ENCODE results near the gene NME2.

The NME2 gene

DNA sequence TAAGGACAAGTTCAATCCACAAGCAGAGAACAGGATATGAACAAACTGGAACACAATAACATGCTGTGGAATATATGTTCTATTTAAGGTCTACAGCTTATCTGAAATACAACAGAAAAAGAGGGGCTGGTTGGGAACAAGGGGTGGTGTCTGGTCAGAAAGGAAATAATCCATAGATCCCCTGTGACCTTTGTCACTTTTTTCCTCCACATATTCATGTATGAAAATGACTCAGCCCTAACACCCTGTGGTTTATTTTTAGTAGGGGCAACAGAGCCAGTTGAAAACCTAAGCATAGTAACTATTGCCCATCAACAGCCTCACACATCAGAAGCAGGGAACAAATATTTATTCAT lies 33.3 kb upstream of the NME2 start:
- TF ChIP-seq JUND (IDR thresholded peaks at IDR 0.05; ENCODE audit: low read depth) = no peak
- DNase-seq (ENCODE audit: low read depth in 1 of 2, low spot score in 1 of 2) = no peak
- in situ Hi-C loops (cut with HindIII; ENCODE audit: low pct_unique_long_range_greater_than_20kb, low sequenced_read_pairs) = no loop called here

DNA sequence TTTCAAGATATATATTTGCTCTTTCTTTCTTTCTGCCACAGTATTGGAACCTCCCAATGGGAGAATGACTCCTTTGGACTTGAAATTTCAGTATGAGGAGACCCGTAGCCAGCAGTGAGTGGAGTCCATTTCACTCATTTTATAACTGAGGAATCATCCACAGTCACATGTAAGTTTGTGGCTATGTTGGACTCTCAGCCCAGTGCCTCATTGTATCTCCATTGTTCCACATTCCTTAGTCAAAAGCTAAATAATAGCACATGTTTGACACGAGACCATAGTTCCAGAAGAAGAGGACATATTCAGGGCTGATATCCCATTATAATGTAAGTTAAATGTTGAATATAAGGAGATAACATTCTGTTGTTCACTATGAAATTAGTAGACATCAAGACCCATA lies 32.8 kb upstream of the NME2 start:
- in situ Hi-C loops (cut with HindIII; ENCODE audit: low pct_unique_long_range_greater_than_20kb, low sequenced_read_pairs) = no loop called here
- no peak for TF ChIP-seq JUND (IDR thresholded peaks at IDR 0.05; ENCODE audit: low read depth)
- DNase-seq (ENCODE audit: low read depth in 1 of 2, low spot score in 1 of 2) = no peak

DNA sequence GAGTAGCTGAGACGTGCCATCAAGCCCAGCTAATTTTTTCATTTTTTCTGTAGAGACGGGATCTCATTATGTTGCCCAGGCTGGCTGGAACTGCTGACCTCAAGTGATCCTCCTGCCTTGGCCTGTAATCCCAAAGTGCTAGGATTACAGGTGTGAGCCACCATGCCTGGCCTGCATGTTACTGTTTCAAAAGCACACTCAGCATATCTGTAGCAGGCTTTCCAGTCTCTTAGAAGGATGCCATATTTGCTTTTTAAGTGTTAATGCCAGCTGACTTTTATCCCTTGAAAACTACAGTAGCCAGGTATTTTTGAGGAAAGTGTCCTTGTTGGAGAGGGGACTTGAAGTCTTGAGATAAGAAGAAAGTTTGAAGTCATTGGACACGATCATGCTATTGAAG lies 30.3 kb upstream of the NME2 start:
- in situ Hi-C loops (cut with HindIII; ENCODE audit: low pct_unique_long_range_greater_than_20kb, low sequenced_read_pairs) = no loop called here
- no peak for TF ChIP-seq JUND (IDR thresholded peaks at IDR 0.05; ENCODE audit: low read depth)

DNA sequence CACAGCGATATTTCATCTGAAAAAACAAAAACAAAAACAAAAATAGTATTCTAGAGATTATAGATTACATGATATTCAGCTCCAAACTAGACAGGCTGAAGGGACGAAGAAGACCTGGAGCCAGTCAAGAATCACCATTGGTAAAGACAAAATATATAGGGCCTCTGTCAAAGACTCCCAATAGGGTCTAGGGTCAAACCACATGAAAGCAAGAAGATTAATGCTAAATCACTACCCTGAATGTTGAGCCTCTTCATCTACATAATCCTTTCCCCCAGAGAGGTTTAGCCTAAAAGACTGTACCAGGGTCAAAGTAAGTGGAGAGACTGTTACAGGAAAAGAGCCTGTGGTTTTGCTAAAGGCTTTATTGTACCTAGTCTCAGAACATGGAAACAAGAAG lies 23.6 kb upstream of the NME2 start:
- TF ChIP-seq JUND (IDR thresholded peaks at IDR 0.05; ENCODE audit: low read depth) = no peak
- in situ Hi-C loops (cut with HindIII; ENCODE audit: low pct_unique_long_range_greater_than_20kb, low sequenced_read_pairs) = no loop called here

More for the DNA sequence above, 30.3 kb upstream of the NME2 start:
- no peak for DNase-seq (ENCODE audit: low read depth in 1 of 2, low spot score in 1 of 2)

DNA sequence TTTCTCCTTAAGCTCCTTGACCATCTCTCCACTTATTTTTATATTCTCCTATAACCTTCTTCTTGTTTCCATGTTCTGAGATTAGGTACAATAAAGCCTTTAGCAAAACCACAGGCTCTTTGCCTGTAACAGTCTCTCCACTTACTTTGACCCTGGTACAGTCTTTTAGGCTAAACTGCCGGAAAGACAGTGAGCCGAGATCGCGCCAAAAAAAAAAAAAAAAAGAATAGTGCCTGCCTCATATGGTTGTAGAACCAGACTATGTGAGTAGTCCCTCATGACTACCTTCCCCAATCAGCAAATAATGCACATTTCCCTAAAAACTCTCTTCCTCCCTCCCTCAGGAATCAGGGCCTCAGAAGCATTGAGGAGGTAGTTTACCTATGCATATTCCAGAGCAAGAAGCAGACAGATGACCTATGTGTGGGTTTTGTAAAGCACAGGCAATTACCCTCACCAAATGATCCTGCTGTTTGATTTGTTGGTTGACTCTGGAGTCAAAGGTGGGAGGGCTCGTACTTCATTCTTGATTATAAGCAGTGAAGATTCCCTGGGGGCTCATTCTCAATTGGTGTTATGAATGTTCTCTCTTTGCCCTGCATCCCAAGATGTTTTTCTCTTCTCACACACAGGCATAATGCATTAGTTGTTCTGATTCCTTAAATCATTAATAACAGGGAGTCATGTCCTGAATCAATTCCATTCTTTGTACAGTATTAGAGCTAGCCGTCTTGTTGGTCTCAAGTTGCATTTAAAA lies 21.8 kb upstream of the NME2 start:
- DNase-seq (ENCODE audit: low read depth in 1 of 2, low spot score in 1 of 2) = no peak
- no peak for TF ChIP-seq JUND (IDR thresholded peaks at IDR 0.05; ENCODE audit: low read depth)
- in situ Hi-C loops (cut with HindIII; ENCODE audit: low pct_unique_long_range_greater_than_20kb, low sequenced_read_pairs) = no loop called here

More for the DNA sequence above, 23.6 kb upstream of the NME2 start:
- DNase-seq (ENCODE audit: low read depth in 1 of 2, low spot score in 1 of 2) = no peak

DNA sequence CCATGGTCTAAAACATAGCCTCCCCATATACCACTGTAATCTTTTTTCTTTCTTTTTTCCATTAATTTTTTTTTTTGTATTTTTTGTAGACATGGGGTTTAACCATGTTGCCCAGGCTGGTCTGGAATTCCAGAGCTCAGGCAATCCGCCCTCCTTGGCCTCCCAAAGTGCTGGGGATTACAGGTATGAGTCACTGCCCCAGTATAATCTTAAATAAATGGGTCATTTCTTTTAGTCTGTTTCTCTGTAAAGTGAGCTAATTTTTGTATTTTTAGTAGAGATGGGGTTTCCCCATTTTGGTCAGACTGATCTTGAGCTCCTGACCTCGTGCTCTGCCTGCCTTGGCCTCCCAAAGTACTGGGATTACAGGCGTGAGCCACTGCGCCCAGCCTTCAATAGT lies 18.6 kb upstream of the NME2 start:
- no peak for TF ChIP-seq JUND (IDR thresholded peaks at IDR 0.05; ENCODE audit: low read depth)
- in situ Hi-C loops (cut with HindIII; ENCODE audit: low pct_unique_long_range_greater_than_20kb, low sequenced_read_pairs) = no loop called here
- no peak for DNase-seq (ENCODE audit: low read depth in 1 of 2, low spot score in 1 of 2)

DNA sequence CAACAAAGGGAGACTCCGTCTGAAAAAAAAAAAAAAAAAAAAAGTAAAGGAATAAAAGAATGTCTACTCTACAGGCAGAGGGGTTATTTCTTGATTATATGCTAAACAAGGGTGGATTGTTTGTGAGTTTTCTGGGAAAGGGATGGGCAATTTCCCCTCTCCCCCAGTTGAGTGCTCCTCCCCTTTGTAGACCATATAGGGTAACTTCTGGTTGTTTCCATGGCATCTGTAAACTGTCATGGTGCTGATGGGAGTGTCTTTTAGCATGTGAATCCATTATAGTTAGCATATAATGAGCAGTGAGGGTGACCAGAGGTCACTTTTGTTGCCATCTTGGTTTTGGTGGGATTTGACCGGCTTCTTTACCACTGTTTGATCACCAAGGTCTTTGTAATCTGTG lies 17.0 kb upstream of the NME2 start:
- DNase-seq (ENCODE audit: low read depth in 1 of 2, low spot score in 1 of 2) = no peak
- in situ Hi-C loops (cut with HindIII; ENCODE audit: low pct_unique_long_range_greater_than_20kb, low sequenced_read_pairs) = no loop called here
- no peak for TF ChIP-seq JUND (IDR thresholded peaks at IDR 0.05; ENCODE audit: low read depth)

DNA sequence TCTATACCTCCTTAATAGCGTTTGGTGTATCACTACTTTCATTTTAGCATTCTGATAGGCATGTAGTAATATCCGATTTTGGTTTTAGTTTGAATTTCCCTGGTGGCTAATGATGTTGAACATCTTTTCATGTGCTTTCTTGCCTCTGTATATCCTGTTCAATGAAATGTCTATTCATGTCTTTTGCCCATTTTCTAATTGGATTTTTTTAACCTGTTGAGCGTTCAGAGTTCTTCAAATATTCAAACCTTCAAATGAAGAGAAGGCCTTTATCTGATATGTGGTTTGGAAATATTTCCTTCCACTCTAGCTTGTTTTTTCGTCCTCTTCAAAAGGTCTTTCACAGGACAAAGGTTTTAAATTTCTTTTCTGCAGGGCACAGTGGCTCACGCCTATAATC lies 15.3 kb upstream of the NME2 start:
- in situ Hi-C loops (cut with HindIII; ENCODE audit: low pct_unique_long_range_greater_than_20kb, low sequenced_read_pairs) = no loop called here
- DNase-seq (ENCODE audit: low read depth in 1 of 2, low spot score in 1 of 2) = no peak
- no peak for TF ChIP-seq JUND (IDR thresholded peaks at IDR 0.05; ENCODE audit: low read depth)

DNA sequence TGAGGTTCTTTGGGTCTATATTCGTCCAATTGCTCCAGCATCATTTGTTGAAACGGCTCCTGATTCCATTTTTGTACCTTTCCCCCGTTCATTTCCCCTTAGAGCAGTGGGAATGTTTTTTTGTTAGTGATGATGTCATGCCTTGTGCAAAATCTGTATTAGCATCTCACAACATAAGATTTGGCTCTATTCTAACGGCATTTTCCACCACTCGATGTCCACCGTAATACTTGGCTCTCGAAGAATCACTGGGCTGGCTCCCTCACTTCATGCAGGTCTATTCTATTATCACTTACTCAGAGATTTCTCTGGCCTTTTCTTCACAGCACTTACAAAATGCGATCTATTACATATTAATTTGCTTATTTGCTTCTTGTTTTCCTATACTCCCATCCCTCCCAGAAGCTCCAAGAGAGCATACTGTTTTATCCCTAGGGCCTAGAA lies 13.4 kb upstream of the NME2 start:
- in situ Hi-C loops (cut with HindIII; ENCODE audit: low pct_unique_long_range_greater_than_20kb, low sequenced_read_pairs) = no loop called here
- peak in 1 of 2 experiments; percentile 48 for DNase-seq (ENCODE audit: low read depth in 1 of 2, low spot score in 1 of 2)
- no peak for TF ChIP-seq JUND (IDR thresholded peaks at IDR 0.05; ENCODE audit: low read depth)

DNA sequence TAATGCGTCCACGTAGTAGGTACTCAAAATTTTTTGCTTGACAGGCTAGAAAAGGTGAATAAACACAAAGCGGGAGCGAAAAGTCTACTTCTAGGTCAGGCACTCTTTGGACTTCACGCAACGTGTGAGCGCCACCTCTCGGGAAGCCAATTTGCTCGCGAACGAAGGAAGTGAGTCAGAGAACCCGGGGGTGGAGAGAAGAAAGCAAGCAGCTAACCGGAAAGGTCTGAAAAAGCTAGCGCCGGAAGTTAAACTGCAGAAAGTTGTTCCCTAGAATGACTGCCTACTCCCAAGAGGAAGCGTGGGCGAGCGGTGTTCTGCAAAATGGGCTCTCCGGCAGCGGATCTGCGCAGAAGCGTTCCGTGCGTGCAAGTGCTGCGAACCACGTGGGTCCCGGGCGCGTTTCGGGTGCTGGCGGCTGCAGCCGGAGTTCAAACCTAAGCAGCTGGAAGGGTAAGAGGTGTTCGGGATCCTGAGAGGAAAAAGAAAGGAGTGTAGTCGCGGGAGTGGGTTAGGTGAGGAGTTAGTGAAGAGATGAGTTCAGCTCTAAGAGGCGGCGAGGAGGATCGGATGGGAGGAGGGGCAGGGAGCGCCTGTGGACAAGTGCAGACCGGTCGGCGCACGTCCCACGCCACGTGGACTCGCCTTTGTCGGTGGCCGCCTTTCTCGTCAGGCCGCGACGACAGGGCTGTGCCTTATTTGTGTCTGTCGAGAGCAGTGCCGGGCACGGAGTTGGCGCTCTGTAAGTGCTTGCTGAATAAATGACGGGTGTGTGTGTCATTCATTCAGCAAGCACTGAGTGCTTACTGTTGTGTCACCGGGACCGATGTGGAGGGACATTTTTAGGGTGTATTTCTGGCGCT lies 12.8 kb upstream of the NME2 start, which contains the start of gene NME1:
TSS of gene NME1 (plus strand) at position 350 of the 863 bp plus-strand sequence. CDS start 2,096 bp downstream, outside the sequence.
- in situ Hi-C loops (cut with HindIII; ENCODE audit: low pct_unique_long_range_greater_than_20kb, low sequenced_read_pairs) = no loop called here
- peak; percentile 38; the same call in 1 of the 2 replicates for TF ChIP-seq JUND (IDR thresholded peaks at IDR 0.05; ENCODE audit: low read depth)
- peak; percentile 93 to 100 for DNase-seq (ENCODE audit: low read depth in 1 of 2, low spot score in 1 of 2)

DNA sequence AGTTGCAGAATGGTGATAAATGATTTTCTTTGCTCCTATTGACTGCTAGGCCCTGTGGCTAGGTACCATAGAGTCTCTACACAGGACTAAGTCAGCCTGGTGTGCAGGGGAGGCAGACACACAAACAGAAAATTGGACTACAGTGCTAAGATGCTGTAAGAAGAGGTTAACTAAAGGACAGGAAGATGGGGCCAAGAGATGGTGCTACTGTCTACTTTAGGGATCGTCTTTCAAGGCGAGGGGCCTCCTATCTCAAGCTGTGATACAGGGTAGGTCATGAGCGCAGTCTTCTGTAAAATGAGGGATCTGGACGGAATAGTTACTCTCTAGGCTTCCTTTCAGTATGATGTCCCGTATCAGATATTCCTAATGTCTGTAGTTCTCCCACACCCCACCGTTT lies 12.0 kb upstream of the NME2 start:
- in situ Hi-C loops (cut with HindIII; ENCODE audit: low pct_unique_long_range_greater_than_20kb, low sequenced_read_pairs) = no loop called here
- DNase-seq (ENCODE audit: low read depth in 1 of 2, low spot score in 1 of 2) = no peak

DNA sequence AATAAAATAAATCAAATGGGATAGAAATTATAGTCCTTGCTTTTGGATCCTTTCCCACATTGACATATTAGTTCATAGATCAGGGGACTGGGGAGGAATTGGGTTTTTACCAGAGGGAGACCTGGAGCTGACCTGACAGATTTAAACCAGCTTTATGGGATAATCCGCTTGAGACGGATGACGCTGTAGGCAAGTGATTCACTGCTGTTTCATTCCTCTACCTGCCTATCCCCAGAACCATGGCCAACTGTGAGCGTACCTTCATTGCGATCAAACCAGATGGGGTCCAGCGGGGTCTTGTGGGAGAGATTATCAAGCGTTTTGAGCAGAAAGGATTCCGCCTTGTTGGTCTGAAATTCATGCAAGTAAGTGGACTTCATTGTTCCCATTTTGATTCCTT lies 10.8 kb upstream of the NME2 start:
- in situ Hi-C loops (cut with HindIII; ENCODE audit: low pct_unique_long_range_greater_than_20kb, low sequenced_read_pairs) = no loop called here
- no peak for TF ChIP-seq JUND (IDR thresholded peaks at IDR 0.05; ENCODE audit: low read depth)
- no peak for DNase-seq (ENCODE audit: low read depth in 1 of 2, low spot score in 1 of 2)

More for the DNA sequence above, 12.0 kb upstream of the NME2 start:
- no peak for TF ChIP-seq JUND (IDR thresholded peaks at IDR 0.05; ENCODE audit: low read depth)

DNA sequence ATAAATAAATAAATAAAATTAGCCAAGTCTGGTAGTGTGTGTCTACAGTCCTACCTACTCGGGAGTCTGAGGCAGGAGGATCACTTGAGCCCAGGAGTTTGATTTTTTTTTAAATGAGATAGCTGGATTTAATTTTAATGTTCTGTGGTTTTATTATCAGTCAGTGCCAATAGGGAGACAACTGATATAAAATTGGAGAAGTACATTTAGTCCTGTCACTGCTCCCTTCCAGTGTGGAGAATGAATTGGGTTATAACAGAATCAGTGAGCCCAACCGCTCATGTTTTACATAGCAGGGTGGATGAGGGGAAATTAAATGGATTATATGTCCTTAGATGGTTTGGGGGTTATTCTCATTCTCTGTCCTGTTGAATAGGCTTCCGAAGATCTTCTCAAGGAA lies 6.6 kb upstream of the NME2 start:
- no peak for TF ChIP-seq JUND (IDR thresholded peaks at IDR 0.05; ENCODE audit: low read depth)
- DNase-seq (ENCODE audit: low read depth in 1 of 2, low spot score in 1 of 2) = no peak
- in situ Hi-C loops (cut with HindIII; ENCODE audit: low pct_unique_long_range_greater_than_20kb, low sequenced_read_pairs) = no loop called here

Measured in T47D (cell line).